Measurements from ENCODE around the gene GP1BB.

The GP1BB gene

DNA sequence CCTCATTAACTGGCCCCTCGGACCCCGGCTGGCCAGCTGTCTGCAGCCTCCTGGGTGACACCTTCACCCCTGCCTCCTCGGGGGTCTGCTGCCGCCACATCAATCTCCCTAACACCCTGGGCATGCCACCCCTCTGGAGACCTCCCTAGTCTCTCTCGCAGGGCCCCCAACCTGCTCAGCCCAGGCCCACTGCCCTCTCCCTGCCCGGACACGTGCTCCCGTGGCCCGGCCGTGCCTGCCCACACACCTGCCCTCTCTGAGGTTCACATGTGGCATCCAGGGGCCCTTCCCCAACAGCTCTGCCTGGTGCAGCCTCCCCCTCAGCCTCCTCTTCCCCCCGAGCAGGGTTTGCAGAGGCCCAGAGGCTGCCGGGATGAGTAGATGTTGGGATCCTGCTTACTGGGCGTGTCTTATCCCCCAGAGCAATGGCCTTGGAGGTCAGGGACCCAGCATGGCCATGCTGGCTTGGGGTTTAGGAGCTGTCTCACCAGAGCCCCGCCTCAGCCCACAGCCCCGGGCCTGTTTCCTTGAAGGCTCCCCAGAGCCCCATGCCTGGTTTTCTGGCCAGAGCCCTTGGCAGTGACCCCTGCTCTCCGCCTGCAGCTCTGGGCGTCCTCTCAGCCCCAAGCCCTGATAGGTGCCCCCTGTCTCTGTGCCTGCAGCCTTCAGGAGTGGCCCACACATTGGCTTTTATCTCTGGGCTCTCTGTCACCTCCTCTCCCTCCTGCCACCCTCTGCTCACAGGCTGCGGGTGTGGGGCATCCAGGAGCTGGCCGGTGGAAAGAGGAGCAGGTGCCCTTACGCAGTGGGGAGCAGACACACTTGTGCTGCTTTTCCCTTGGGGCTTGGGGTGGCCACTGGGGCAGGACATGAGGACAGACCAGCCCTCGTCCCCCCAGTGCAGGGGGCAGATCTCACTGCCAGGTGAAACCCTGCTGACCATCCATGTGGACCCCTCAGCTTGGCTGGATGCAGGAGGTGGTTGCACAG lies 34.7 kb upstream of the GP1BB start:
- no peak for TF ChIP-seq EZH2 (IDR thresholded peaks at IDR 0.05; ENCODE audit: borderline replicate concordance, low read depth, low read length, severe bottlenecking)
- TF ChIP-seq, protein P1, sequence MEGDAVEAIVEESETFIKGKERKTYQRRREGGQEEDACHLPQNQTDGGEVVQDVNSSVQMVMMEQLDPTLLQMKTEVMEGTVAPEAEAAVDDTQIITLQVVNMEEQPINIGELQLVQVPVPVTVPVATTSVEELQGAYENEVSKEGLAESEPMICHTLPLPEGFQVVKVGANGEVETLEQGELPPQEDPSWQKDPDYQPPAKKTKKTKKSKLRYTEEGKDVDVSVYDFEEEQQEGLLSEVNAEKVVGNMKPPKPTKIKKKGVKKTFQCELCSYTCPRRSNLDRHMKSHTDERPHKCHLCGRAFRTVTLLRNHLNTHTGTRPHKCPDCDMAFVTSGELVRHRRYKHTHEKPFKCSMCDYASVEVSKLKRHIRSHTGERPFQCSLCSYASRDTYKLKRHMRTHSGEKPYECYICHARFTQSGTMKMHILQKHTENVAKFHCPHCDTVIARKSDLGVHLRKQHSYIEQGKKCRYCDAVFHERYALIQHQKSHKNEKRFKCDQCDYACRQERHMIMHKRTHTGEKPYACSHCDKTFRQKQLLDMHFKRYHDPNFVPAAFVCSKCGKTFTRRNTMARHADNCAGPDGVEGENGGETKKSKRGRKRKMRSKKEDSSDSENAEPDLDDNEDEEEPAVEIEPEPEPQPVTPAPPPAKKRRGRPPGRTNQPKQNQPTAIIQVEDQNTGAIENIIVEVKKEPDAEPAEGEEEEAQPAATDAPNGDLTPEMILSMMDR (IDR thresholded peaks at IDR 0.05; ENCODE audit: borderline replicate concordance, extremely low read depth, low read length, poor library complexity, severe bottlenecking) = no peak
- no peak overlapping the region for H2AFZ ChIP-seq (ENCODE audit: low read depth, low read length)
- no peaks in the 10 kb centered on the region for H3K4me1 ChIP-seq (ENCODE audit: insufficient read depth, low read length)
- ATAC-seq (ENCODE audit: insufficient read depth, low read depth) (no peak), DNase-seq (no peak)
- H3K36me3 ChIP-seq (ENCODE audit: insufficient read depth, low read length) = no peaks in the 10 kb centered on the region
- H3K27me3 ChIP-seq (ENCODE audit: insufficient read depth, low read length, poor library complexity) = no peaks in the 10 kb centered on the region
- H3K27ac ChIP-seq (ENCODE audit: low read length) = no peak overlapping the region
- H3K9ac ChIP-seq (ENCODE audit: low read depth, low read length) = no peak overlapping the region
- H3K4me3 ChIP-seq (ENCODE audit: low read depth in 1 of 2, low read length in 2 of 2) = no peak overlapping the region
- H3K79me2 ChIP-seq (ENCODE audit: insufficient read depth, low read length) = no peaks in the 10 kb centered on the region
- no peak overlapping the region for H3K4me2 ChIP-seq (ENCODE audit: insufficient read depth, low read length)
- H4K20me1 ChIP-seq (ENCODE audit: insufficient read depth, low read length) = no peaks in the 10 kb centered on the region
- H3K9me3 ChIP-seq (ENCODE audit: insufficient read depth, low read length, severe bottlenecking) = no peaks in the 10 kb centered on the region

DNA sequence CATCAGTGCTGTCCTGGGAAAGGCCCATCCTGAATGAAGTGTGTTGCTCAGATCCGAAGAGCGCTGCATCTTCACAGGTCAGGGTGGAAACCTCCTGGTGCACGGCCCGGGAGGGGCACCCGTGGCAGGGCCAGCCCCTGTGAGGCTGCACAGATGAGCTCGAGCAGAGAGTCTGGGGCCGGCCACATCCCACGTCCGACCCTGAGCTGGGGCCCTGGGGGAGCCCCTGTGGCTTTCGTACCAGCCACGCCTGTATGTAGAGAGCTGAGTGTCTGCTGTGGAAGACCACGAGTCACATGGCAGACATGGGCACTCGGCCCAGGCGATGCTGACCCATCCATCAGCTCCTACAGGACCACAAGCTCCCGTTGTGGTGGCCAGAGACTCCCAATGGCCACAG lies 33.9 kb upstream of the GP1BB start:
- H3K9ac ChIP-seq (ENCODE audit: low read depth, low read length) = no peak overlapping the region
- no peaks in the 10 kb centered on the region for H3K4me1 ChIP-seq (ENCODE audit: insufficient read depth, low read length)
- DNase-seq (no peak), ATAC-seq (ENCODE audit: insufficient read depth, low read depth) (no peak)
- no peaks in the 10 kb centered on the region for H3K79me2 ChIP-seq (ENCODE audit: insufficient read depth, low read length)
- H3K9me3 ChIP-seq (ENCODE audit: insufficient read depth, low read length, severe bottlenecking) = no peaks in the 10 kb centered on the region
- H3K27me3 ChIP-seq (ENCODE audit: insufficient read depth, low read length, poor library complexity) = no peaks in the 10 kb centered on the region
- H2AFZ ChIP-seq (ENCODE audit: low read depth, low read length) = no peak overlapping the region
- H3K36me3 ChIP-seq (ENCODE audit: insufficient read depth, low read length) = no peaks in the 10 kb centered on the region
- H4K20me1 ChIP-seq (ENCODE audit: insufficient read depth, low read length) = no peaks in the 10 kb centered on the region
- no peak overlapping the region for H3K27ac ChIP-seq (ENCODE audit: low read length)
- no peak overlapping the region for H3K4me2 ChIP-seq (ENCODE audit: insufficient read depth, low read length)
- H3K4me3 ChIP-seq (ENCODE audit: low read depth in 1 of 2, low read length in 2 of 2) = no peak overlapping the region
- no peak for TF ChIP-seq EZH2 (IDR thresholded peaks at IDR 0.05; ENCODE audit: borderline replicate concordance, low read depth, low read length, severe bottlenecking)

DNA sequence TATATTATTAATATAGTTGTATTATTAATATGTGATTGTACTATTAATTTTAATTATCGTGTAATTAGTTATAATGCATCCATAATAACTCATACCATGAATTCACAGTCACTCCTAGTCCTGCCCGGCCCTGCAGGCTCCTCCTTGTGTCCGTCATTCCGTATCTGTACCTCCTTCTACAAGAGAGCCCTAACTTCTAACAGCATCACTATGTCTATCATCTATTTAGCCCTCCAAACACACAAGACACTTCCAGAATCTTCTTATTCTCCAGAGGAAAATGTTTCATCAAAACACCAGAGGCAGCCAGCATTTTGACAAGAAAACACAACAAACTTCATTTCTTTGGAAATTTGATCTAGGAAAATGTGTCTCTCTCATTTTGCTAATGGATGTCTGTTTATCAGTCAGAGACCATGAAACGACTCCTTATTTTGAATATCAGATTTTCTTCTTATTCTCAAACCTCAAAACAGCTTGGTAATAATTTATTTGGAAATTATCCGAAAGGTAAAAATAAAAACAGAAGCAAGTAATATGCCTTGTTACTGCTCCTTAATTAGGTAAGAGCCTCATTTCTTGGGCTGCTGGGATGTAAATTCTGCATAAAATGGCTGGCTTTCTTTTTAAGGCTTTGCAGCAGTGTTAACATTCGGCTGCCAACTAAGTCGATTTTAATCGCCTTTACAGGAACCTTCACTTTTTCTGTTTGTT lies 32.2 kb upstream of the GP1BB start:
- H3K9ac ChIP-seq (ENCODE audit: low read depth, low read length) = no peak overlapping the region
- TF ChIP-seq, protein P1 (IDR thresholded peaks at IDR 0.05; ENCODE audit: borderline replicate concordance, extremely low read depth, low read length, poor library complexity, severe bottlenecking) = no peak
- TF ChIP-seq EZH2 (IDR thresholded peaks at IDR 0.05; ENCODE audit: borderline replicate concordance, low read depth, low read length, severe bottlenecking) = no peak
- H3K9me3 ChIP-seq (ENCODE audit: insufficient read depth, low read length, severe bottlenecking) = no peaks in the 10 kb centered on the region
- no peaks in the 10 kb centered on the region for H3K4me1 ChIP-seq (ENCODE audit: insufficient read depth, low read length)
- H4K20me1 ChIP-seq (ENCODE audit: insufficient read depth, low read length) = no peaks in the 10 kb centered on the region
- H3K27ac ChIP-seq (ENCODE audit: low read length) = no peak overlapping the region
- no peak overlapping the region for H2AFZ ChIP-seq (ENCODE audit: low read depth, low read length)
- ATAC-seq (ENCODE audit: insufficient read depth, low read depth) (no peak), DNase-seq (no peak)
- no peaks in the 10 kb centered on the region for H3K36me3 ChIP-seq (ENCODE audit: insufficient read depth, low read length)
- H3K4me2 ChIP-seq (ENCODE audit: insufficient read depth, low read length) = no peak overlapping the region
- H3K27me3 ChIP-seq (ENCODE audit: insufficient read depth, low read length, poor library complexity) = no peaks in the 10 kb centered on the region
- H3K4me3 ChIP-seq (ENCODE audit: low read depth in 1 of 2, low read length in 2 of 2) = no peak overlapping the region
- H3K79me2 ChIP-seq (ENCODE audit: insufficient read depth, low read length) = no peaks in the 10 kb centered on the region

All from DND-41 (cell line).